Measurements from ENCODE around the gene THSD4.

GRCh38 chr15:71414853-71415252, 299.6 kb downstream of the THSD4 start:
- no peak for TF ChIP-seq EZH2 (IDR thresholded peaks at IDR 0.05; ENCODE audit: borderline replicate concordance, low read depth, low read length)
- TF ChIP-seq SREBF2 (CRISPR knock-in tag; IDR thresholded peaks at IDR 0.05) = no peak
- no peak for TF ChIP-seq IFI16 (CRISPR knock-in tag; IDR thresholded peaks at IDR 0.05)
